Psoas muscle (tissue), 8 donors: Measurements from ENCODE around the gene HDGF. TPM values are rescaled to one million over a fixed set of nuclear protein-coding genes. Genes with fewer than 3 reads are reported as not detected.

ENCODE experiments used
- ATAC-seq, 4 donors: fragments of 200-7000 bp; cut with Tn5 transposase; one replicate each; pipeline ENCODE4 v1.9.1; 2020; ENCODE audit warnings: moderate library complexity in 3 of 4, mild to moderate bottlenecking in 2 of 4
- DNase-seq, 2 donors: peaks; one replicate each; pipeline ENCODE4 v3.0.0-alpha.2; 2020
- H3K27ac ChIP-seq: fragments of 200-600 bp; one replicate; pipeline ENCODE4 v1.8.0; 2022
- H3K27me3 ChIP-seq, 3 donors: fragments of 200-600 bp in 1 of 3; one replicate each; pipeline versions ENCODE4 v1.6.1 to v1.8.0; 2013 to 2022; ENCODE audit warnings: low read length in 2 of 3, mild to moderate bottlenecking in 2 of 3, moderate library complexity in 1 of 3; ENCODE audit not compliant: insufficient read depth in 3 of 3
- H3K36me3 ChIP-seq, 2 donors: fragments of 200-600 bp in 1 of 2; one replicate each; pipeline versions ENCODE4 v1.6.1 to v1.8.0; 2013 to 2022; ENCODE audit warnings: low read depth in 1 of 2, mild to moderate bottlenecking in 1 of 2, moderate library complexity in 1 of 2; ENCODE audit not compliant: insufficient read depth in 1 of 2
- H3K4me1 ChIP-seq: fragments of 200-600 bp; one replicate; pipeline ENCODE4 v1.8.0; 2022
- H3K4me3 ChIP-seq: fragments of 200-600 bp; one replicate; pipeline ENCODE4 v1.8.0; 2022; ENCODE audit warnings: mild to moderate bottlenecking
- H3K9me3 ChIP-seq: fragments of 200-600 bp; one replicate; pipeline ENCODE4 v1.8.0; 2022
- WGBS, 3 donors: extraction: QIAGEN DNeasy Blood & Tissue Kit; methylation state at CpG; one replicate each; pipeline versions ENCODE4 v1.1.6 to v1.1.7; 2013; 5-methylcytosine and 5-hydroxymethylcytosine counted together
- intact Hi-C, 2 donors: fragments of 100-400 bp; cut with DNase I; formaldehyde crosslinking; loops; one replicate each; pipeline versions ENCODE4 v1.11.0 to v1.14.2; 2022
- long read RNA-seq, 2 donors: library from polyadenylated mRNA; unstranded; transcript quantifications; one replicate each; pipeline ENCODE4 v2.0.0, GENCODE V29; 2021
- polyA plus RNA-seq, 3 donors: library from polyadenylated mRNA; stranded (reverse); fragments of 200-250 nt; gene quantifications; one replicate each; pipeline ENCODE4 v1.2.3, GENCODE V29; 2013
- total RNA-seq, 4 donors: library from RNA; stranded (reverse); fragmentation: NEBNext Ultra II Directional in 2 of 4; extraction: Animal tissue kit (Norgen Biotek cat#: 25700) in 2 of 4; gene quantifications; one replicate each; pipeline versions ENCODE4 v1.2.1 to v1.2.4, GENCODE V29; 2021 to 2023
- TF ChIP-seq, protein P1 (sequence below): fragments of 200-600 bp; IDR thresholded peaks from one replicate; pipeline ENCODE4 v1.8.0; 2022; ENCODE audit warnings: antibody characterized with exemption
- donor health status: healthy with polysubstance abuse.
- donor health status: DM: no; HTN: no; CAD: no; lungs with moderate emphysema.
- donor health status: Bipolar disorder and iron deficiency.
- donor health status: healthy.
- donor health status: DM: yes; HTN: yes; CAD: no.
- donor health status: DM: no; HTN: no; CAD: no.
- donor health status: DM: no; HTN: no; CAD: no.
- donor health status: DM: yes; HTN: yes; CAD: no.

HDGF gene
- total RNA-seq, result 100 to 1,000 TPM; 164 to 240 (median 208) TPM
- 100 to 1,000 TPM; 161 to 367 (median 163) TPM for polyA plus RNA-seq
- long read RNA-seq, donor 1, transcript HDGF-201 (6 exons, 2,380 nt), result major isoform, 146 of 233 reads
- long read RNA-seq, donor 1, partial matches to known transcripts, result 52 of 233 reads
- long read RNA-seq, donor 1, other reads (novel, unspliced or antisense), result 29 of 233 reads
- long read RNA-seq, donor 2, transcript HDGF-201 (6 exons, 2,380 nt), result major isoform, 340 of 468 reads
- long read RNA-seq, donor 2, partial matches to known transcripts, result 75 of 468 reads
- long read RNA-seq, donor 2, other reads (novel, unspliced or antisense), result 46 of 468 reads

DNA sequence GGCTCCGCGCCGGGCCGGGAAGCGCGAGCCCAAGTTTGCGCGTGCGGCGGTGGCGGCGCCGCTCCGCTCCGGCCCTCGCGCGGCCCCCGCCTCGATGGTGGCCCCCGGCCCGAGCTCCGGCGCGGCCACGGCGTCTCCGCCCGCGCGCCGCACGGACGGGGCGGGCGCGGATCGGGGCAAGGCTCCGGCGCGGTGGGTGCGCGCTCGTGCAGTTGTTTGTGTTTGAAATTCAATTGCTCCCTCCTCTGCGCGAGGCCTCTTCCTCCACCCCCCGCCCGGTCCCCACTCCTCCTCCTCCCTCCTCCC lies at the start of gene HDGF:
HDGF (minus strand) TSS at position 225 of the 306 bp plus-strand sequence. CDS start 246 bp downstream, outside the sequence.
- no peak for DNase-seq
- Histone ChIP-seq H3K36me3 (no peaks in the 10 kb centered on the region), H3K4me1 (peaks cover 49% of the 10 kb centered on the region), H3K9me3 (no peaks in the 10 kb centered on the region), H3K27ac (peak within 1 kb of the TSS; percentile 98), H3K4me3 (peak within 1 kb of the TSS; percentile 96), H3K27me3 (no peaks in the 10 kb centered on the region)
- TF ChIP-seq, protein P1, sequence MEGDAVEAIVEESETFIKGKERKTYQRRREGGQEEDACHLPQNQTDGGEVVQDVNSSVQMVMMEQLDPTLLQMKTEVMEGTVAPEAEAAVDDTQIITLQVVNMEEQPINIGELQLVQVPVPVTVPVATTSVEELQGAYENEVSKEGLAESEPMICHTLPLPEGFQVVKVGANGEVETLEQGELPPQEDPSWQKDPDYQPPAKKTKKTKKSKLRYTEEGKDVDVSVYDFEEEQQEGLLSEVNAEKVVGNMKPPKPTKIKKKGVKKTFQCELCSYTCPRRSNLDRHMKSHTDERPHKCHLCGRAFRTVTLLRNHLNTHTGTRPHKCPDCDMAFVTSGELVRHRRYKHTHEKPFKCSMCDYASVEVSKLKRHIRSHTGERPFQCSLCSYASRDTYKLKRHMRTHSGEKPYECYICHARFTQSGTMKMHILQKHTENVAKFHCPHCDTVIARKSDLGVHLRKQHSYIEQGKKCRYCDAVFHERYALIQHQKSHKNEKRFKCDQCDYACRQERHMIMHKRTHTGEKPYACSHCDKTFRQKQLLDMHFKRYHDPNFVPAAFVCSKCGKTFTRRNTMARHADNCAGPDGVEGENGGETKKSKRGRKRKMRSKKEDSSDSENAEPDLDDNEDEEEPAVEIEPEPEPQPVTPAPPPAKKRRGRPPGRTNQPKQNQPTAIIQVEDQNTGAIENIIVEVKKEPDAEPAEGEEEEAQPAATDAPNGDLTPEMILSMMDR, result no peak
- no peak for ATAC-seq
- 0% methylated on average over 12 to 48 of the region's 48 CpGs for WGBS, 3 donors
- intact Hi-C loops, result loop anchor here in 1 of 2 donors (2.0 kb wide), 1 partner anchor 15 kb away; the partner anchor contains the start of gene PRCC

DNA sequence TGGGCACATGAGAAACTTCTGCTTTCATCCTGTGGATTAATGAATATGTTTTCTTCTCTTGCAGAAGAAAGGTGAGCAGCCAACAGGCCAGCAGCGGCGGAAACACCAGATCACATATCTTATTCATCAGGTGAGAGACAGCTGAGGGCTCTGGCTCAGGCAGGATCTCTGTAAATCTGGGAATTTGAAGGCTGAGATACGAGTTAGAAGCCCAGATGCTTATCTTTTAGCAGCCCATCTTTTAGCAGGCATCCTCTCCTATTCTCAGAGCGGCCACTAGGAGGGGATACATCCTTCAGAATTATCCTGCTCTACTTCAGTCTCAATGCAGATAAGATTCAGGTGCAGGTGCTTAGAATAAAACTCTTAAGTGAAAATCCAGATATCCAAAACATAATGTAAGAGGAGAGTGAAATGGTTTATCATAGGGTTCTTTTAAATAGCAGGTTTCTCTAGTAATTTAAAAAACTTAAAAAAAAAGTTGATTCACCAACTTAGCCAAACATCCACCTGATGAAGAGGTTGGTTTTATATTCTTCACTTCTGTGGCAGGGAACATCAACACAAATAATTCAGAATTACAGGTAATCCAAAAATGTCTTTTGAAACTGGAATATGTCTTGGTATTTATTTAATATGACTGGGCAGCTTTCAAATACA lies 45.9 kb upstream of the HDGF start:
- intact Hi-C loops, result loop anchor here in 1 of 2 donors (2.0 kb wide), 1 partner anchor 93 kb away; no protein-coding TSS in a partner anchor
- H3K9me3 ChIP-seq, result no peaks in the 10 kb centered on the region
- WGBS, 3 donors, result 51 to 69% (median 67%) methylated on average over 4 of the region's 4 CpGs
- peaks cover 16 to 89% of the 10 kb centered on the region in 2 donors for H3K36me3 ChIP-seq
- no peaks in the 10 kb centered on the region for H3K27me3 ChIP-seq
- no peak overlapping the region for H3K4me3 ChIP-seq
- TF ChIP-seq, protein P1, result peak; percentile 73
- H3K4me1 ChIP-seq, result peaks cover 23% of the 10 kb centered on the region
- DNase-seq, result no peak
- no peak overlapping the region for H3K27ac ChIP-seq
- peak in 3 of 4 donors; percentile 39 to 63 (median 48) for ATAC-seq

DNA sequence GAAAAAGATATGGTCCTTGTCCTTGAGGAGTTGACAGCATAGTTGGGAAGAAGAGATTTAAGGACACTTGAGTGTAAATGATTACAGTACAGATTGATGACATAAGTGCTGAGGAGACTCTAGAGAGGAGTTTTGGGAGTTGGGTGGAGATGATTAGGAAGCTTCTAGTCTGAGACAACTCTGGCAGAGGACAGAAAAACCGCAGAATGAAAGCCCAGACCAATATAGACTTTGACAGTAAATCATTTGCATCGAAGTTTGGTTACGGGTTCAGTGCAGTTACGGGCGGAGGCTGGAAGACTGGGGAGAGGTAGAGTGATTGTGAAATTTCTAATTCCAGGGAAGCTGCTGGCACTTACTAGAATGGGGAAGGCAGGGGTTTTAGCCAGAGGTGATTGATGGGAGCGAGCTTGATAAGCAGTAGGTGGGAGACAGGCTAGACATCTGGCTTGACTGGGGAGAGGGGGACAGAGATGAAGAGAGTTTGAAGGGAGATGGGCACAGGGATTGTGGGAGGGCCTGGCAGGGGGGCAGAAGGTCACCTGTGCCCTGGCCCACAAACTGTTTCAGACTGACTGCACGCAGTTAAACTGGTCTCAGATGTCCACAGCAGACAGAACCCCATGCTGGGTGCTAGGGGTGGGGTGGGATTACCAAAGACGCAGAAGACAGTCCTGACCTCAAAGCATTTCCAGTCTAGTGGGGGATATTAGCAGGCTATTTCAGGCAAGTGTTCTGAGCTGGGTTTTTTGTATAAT lies 45.0 kb upstream of the HDGF start:
- Histone ChIP-seq H3K27me3 (no peaks in the 10 kb centered on the region), H3K36me3 (peaks cover 21 to 97% of the 10 kb centered on the region in 2 donors), H3K9me3 (no peaks in the 10 kb centered on the region), H3K4me1 (peaks cover 14% of the 10 kb centered on the region), H3K27ac (no peak overlapping the region), H3K4me3 (no peak overlapping the region)
- ATAC-seq (no peak), DNase-seq (no peak)
- WGBS, 3 donors, result 83 to 87% (median 86%) methylated on average over 8 of the region's 8 CpGs
- TF ChIP-seq, protein P1, result no peak
- intact Hi-C loops, result loop anchor here in 1 of 2 donors (2.0 kb wide), 1 partner anchor 94 kb away; no protein-coding TSS in a partner anchor

DNA sequence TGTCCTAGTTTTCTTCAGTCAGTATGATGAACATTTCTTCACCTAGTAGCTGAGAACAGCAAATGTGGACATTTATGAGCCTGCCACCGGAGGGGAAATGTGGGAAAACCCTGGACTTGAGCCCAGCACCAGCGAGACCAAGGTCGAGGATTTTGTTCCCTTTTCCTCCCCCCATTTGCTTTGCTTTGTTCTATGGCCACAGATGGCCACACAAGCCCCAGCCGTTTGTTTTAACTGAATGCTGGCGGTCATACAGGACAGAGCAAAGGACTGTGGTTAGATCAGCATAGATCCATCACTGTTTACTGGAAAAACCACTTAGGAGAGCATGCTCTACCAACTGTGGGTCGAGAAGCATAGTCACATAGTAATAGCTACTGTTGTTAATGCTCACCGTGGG lies 44.3 kb upstream of the HDGF start:
- no peak for DNase-seq
- intact Hi-C loops, result loop anchor here in 1 of 2 donors (2.0 kb wide), 1 partner anchor 95 kb away; no protein-coding TSS in a partner anchor

More for the DNA sequence above, 44.3 kb upstream of the HDGF start:
- H3K9me3 ChIP-seq, result no peaks in the 10 kb centered on the region
- 52 to 63% (median 58%) methylated on average over 7 of the region's 7 CpGs for WGBS, 3 donors
- ATAC-seq, result no peak
- no peaks in the 10 kb centered on the region for H3K27me3 ChIP-seq
- TF ChIP-seq, protein P1, result no peak
- peaks cover 22 to 100% of the 10 kb centered on the region in 2 donors for H3K36me3 ChIP-seq
- peaks cover 7% of the 10 kb centered on the region for H3K4me1 ChIP-seq
- H3K27ac ChIP-seq, result no peak overlapping the region
- H3K4me3 ChIP-seq, result no peak overlapping the region
